OCI-LY7 (cell line): ENCODE data around the gene PRKAR2A.

Experiments used
- CTCF ChIP-seq: fragments of 200-600 bp; sonication (generic); conservative IDR thresholded peaks from 2 replicates; pipeline ENCODE4 v1.5.1; 2014; ENCODE audit warnings: mild to moderate bottlenecking, antibody characterized with exemption, low read length, moderate library complexity, mixed read lengths
- EZH2phosphoT487 ChIP-seq: fragments of 200-600 bp; sonication (generic); IDR thresholded peaks from 2 replicates; pipeline ENCODE4 v1.6.1; 2018; ENCODE audit warnings: low read depth, borderline replicate concordance, mild to moderate bottlenecking, mixed run types, antibody characterized with exemption, low read length, moderate library complexity, mixed read lengths

GRCh38 chr3:48847504-48848423 lies at the start of gene PRKAR2A:
- TF ChIP-seq CTCF (no peak), EZH2phosphoT487 (no peak)
